ENCODE data around the gene PARP14. TPM values are rescaled to one million over a fixed set of nuclear protein-coding genes. Genes with fewer than 3 reads are reported as not detected.

Gene PARP14
- total and polyA plus RNA-seq, 2 donors (not counting 3 experiments of a cell fraction or from before 2014, with no cell fraction given), result 19.7 to 41.5 TPM

- no peaks in the 10 kb centered on the region for H4K20me1 ChIP-seq (replicated peaks; ENCODE audit: control insufficient read depth, extremely low read depth, insufficient read depth, low read length)
- no peak overlapping the region for H3K4me2 ChIP-seq (ENCODE audit: insufficient read depth, low read length)
- H3K9me3 ChIP-seq (replicated peaks; ENCODE audit: control insufficient read depth, insufficient read depth, low read length), result no peaks in the 10 kb centered on the region
- dilution Hi-C loops (cut with MboI; ENCODE audit: extremely low pct_ligation_motif_present, low sequenced_read_pairs) (no loop called here), intact Hi-C loops (cut with micrococcal nuclease) (loop anchor here (10.0 kb wide), 1 partner anchor 572 kb away; no protein-coding TSS in a partner anchor)
- H3K36me3 ChIP-seq (ENCODE audit: control insufficient read depth in 2 of 2, extremely low read depth in 1 of 2, insufficient read depth in 2 of 2, low read length in 2 of 2), result no peaks in the 10 kb centered on the region
- POLR2A ChIA-PET, result no interaction called here
- H2AFZ ChIP-seq (ENCODE audit: low read depth, low read length), result no peak overlapping the region
- DNase-seq (ENCODE audit: low read depth, low spot score) (no peak), FAIRE-seq (no peak)
- H3K79me2 ChIP-seq (ENCODE audit: control insufficient read depth, insufficient read depth, low read length), result no peaks in the 10 kb centered on the region
- H3K9me1 ChIP-seq (replicated peaks; ENCODE audit: control insufficient read depth, extremely low read depth, insufficient read depth, low read length), result no peaks in the 10 kb centered on the region
- no peak overlapping the region for H3K9ac ChIP-seq (replicated peaks; ENCODE audit: extremely low read depth, insufficient read depth, low read length)
- no peak overlapping the region for H3K4me3 ChIP-seq (replicated peaks in 1 of 3; ENCODE audit: insufficient read depth in 1 of 3, low read depth in 1 of 3, low read length in 3 of 3)
- no peaks in the 10 kb centered on the region for H3K27me3 ChIP-seq (ENCODE audit: control insufficient read depth in 2 of 2, insufficient read depth in 2 of 2, low read length in 2 of 2)
- TF ChIP-seq MYC (IDR thresholded peaks at IDR 0.05; ENCODE audit: low read depth, low read length) (no peak), CTCF (IDR thresholded peaks at IDR 0.05; ENCODE audit: extremely low read depth in 1 of 2, insufficient read depth in 1 of 2, low read depth in 1 of 2, low read length in 2 of 2) (no peak), JUN (IDR thresholded peaks at IDR 0.05; ENCODE audit: borderline replicate concordance, insufficient read depth, insufficient read length, low read depth) (no peak), POLR2AphosphoS5 (IDR thresholded peaks at IDR 0.05; ENCODE audit: insufficient read depth, low read depth, low read length) (no peak), EZH2 (IDR thresholded peaks at IDR 0.05; ENCODE audit: borderline replicate concordance, low read depth, low read length, severe bottlenecking) (no peak), POLR2A (IDR thresholded peaks at IDR 0.05; ENCODE audit: low read depth, low read length) (no peak), FOS (IDR thresholded peaks at IDR 0.05; ENCODE audit: borderline replicate concordance, insufficient read depth, low read length) (no peak), MAX (IDR thresholded peaks at IDR 0.05; ENCODE audit: insufficient read depth, insufficient read length) (no peak), GATA2 (IDR thresholded peaks at IDR 0.05; ENCODE audit: insufficient read depth, insufficient read length, low read depth, low read length) (no peak)
- H3K27ac ChIP-seq (ENCODE audit: insufficient read depth, low read depth, low read length), result no peak overlapping the region
- CTCF ChIA-PET, result interaction anchor here (1.8 to 5.5 kb wide), 5 partner anchors 13 to 293 kb away, joined by 4 to 129 read pairs (median 24); partner anchors contain the start of genes DTX3L, FAM162A and PARP9
- H3K4me1 ChIP-seq (ENCODE audit: control insufficient read depth, extremely low read depth, insufficient read depth, low read length), result peaks cover 20% of the 10 kb centered on the region
- BruUV-seq (replicated peaks), result no TSS peak
These were observed 3.4 kb upstream of the PARP14 start for GRCh38 chr3:122677216-122677615.

Data from endothelial cell of umbilical vein (primary cell).